GM10847 (cell line): ENCODE data around the gene REPS2.

Experiments
- POLR2A ChIP-seq: IDR thresholded peaks from 2 replicates; pipeline ENCODE4 v1.6.1; 2011; ENCODE audit not compliant: insufficient read length; ENCODE audit errors: extremely low read depth

REPS2 gene

DNA sequence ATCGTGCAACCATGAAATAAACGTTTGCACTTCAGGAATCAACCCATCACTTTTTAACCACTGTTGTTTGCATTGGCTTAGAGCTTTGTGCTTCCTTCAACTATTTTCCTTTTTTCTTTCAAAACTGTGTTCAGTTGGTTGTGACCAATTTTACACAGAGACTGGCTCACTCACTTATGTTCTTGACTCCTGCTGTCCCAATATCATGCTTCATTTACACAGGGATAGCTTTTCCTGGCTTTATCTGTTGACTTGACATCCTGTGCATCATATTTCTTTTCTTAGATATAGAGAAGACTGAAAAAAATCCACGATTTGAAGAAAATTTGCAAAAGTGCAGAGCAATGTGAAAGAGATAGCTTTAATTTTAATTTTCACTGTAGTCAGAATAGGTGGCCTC is 38.8 kb downstream of the REPS2 start:
- TF ChIP-seq POLR2A: no peak

DNA sequence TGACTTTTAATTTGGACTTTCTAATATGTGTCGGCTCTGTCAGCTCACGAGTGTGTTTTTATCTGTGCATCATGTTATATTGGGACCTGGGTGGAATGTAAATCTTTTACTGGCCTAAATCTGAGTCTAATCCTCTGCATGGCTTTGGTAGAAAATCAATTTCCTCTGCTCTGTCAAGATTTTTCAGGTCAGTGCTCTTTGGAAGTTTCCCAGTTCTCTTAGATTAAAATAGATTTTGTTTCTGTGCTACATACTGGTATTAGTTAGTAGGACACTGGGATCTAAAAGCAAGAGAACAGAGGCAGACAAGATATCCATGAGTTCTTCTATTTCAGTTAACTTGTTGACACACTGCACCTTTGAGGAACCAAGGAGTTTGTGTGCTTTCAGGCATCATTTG is 39.7 kb downstream of the REPS2 start:
- no peak for TF ChIP-seq POLR2A

DNA sequence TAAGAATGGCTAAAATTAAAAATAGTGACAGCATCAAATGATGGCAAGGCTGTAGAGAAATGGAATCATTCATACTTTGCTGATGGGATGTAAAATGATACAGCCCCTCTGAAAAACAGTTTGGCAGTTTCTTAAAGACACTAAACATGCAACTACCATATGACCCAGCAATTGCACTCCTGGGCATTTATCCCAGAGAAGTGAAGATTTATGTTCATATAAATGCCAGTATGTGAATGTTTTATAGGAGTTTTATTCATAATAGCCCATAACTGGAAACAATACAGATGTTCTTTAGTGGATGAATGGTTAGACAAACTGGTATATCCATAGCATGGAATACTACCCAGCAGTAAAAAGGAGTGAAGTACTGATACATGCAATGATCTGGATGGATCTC is 43.3 kb downstream of the REPS2 start:
- TF ChIP-seq POLR2A: no peak

DNA sequence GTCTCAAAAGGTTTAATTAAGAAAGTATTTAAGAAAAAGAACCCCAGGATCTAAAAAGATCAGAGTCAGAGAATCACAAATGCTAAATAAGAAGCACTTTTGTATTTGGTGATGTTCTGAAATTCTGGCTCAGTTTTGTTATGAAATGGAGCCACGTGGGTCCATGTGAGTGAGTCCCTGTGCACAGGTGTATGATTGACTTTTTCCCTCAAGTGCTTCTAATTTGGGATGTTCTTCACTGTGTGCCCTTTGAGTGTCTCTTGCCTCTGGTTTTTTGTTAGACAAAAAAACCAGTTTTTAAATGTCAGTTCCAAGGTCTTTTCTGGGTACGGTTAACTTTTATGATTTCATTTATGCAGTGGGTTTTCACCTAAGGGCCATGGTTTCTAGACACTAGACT is 44.4 kb downstream of the REPS2 start:
- no peak for TF ChIP-seq POLR2A

DNA sequence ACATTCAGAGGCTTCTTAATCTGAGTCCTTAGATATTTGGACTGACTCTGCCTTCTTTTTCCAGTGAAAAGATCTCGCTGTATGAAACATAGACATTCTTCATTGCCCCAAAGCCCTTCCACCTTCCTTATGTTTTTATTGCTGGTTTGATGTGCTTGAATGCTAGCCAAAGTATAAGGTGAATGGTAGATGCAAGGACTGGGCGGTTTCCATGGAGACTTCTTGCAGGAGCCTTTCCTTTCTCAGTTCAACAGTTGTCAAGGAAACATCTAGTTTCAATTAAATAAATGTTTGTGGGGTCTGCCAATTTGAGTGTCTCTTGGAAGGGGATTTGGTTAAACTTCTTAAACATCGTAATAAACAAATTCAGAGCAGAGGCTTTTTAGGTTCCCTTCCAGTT is 46.0 kb downstream of the REPS2 start:
- TF ChIP-seq POLR2A: no peak

DNA sequence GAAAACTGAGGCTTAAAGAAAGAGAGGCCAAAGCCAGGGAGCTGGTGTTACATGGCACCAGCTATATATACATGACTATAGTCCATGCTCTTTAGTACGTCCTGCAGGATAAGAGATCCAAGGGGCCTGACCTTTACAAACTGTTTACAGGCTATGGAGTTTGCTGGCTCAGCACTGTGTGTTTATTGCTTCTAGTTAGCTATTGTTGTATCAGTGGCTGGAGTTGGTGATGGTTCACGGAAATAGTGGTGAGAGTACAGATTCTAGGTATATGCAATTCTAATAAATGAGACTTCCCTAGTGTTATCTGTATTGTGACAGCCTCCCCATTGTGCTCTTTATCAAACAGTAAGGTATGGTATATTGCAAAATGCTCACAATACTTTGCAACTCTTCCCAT is 46.5 kb downstream of the REPS2 start:
- no peak for TF ChIP-seq POLR2A

DNA sequence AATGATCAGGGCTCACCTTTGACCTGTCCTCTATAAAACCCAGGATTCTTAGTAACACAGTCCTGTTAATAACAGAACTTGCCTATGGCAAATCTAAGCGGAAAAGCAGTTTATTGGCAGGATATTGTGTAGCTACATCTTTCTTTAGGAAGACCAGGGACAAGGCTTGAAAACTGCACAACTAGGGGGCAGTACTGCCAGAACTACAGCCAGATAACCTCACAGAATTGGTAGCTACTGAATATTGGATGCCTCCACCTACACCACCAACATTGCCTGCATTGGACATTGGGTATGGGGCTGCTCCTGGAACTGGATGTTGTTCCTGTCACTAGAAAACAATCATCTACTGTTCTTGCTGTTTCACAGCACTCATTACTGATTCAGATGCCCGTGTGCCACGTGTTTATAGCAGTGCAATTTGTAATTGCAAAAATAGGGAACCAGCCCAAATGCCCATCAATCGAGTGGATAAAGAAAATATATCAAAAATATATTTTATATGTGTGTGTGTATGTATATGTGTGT is 47.4 kb downstream of the REPS2 start:
- TF ChIP-seq POLR2A: no peak

DNA sequence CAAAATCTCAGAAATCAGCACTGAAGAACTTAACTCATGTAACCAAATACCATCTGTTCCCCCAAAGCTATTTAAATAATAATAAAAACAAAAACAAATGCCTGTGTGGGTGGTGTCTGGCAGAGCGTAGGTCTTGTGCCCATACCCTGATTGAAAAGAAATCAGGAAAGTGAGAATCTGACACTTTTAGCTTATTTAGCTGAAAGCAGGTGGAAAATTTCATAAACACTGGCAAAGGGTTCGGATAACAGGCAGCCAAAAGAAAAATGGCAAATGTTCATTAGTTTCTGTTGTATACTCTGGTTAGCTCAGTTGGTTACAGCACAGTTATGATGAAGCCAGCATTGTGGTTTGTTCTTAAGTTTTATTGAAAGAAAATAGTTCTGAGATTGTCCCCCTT is 48.3 kb downstream of the REPS2 start:
- no peak for TF ChIP-seq POLR2A

DNA sequence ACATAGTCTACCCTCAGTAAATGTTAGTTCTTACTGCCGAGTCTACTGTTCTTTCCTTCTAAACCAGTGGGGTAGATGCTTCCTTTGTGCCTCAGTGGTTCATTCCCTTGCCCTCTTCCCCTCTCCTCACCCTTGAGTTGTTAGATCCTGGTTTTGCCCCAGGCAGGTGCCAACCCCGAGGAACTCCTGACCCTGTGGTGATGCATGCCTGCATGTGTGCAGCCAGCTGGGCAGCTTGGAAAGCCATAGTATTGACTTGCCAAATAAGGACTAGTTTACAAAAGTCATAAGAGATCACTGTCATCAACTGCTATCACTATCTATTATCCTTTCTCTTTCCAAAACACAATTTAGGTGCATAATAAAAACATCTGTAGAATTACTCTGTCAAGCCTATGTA is 50.9 kb downstream of the REPS2 start:
- TF ChIP-seq POLR2A: no peak

DNA sequence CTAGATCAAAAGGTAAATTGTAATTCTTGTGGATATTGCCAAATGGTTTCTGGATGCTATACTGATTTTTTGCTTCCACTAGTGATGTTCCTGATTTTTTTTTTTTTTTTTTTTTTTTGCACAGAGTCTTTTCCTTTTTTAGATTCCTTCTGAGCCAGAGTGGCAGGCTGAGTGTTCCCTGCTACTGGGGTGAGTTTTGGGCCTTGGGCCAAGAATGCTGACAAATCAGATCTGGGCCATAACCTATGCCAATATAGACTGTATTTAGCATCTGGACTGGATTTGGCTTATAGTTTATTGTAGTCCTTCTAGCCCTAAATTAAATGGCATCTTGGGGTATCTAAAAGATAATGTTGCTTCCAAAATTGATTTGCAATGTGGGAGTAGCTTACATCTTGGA is 52.8 kb downstream of the REPS2 start:
- TF ChIP-seq POLR2A: no peak

DNA sequence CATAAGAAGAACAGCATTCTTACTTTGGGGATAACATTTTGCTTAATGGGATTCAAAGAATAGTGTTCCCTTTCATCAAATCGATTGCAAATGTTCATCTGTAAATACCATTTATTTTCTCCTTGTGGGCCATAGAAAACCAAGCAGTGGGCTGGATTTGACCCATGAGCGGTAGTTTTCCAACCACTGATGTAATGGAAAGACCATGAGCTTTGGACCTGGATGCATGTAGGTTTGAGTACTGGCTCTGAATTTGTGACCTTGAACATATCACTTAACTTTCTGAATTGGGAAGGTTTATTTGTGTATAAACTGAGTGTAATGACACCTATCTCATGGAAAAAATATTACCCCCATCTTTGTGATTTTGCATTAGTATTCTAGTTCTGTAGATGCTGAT is 54.3 kb downstream of the REPS2 start:
- TF ChIP-seq POLR2A: no peak

DNA sequence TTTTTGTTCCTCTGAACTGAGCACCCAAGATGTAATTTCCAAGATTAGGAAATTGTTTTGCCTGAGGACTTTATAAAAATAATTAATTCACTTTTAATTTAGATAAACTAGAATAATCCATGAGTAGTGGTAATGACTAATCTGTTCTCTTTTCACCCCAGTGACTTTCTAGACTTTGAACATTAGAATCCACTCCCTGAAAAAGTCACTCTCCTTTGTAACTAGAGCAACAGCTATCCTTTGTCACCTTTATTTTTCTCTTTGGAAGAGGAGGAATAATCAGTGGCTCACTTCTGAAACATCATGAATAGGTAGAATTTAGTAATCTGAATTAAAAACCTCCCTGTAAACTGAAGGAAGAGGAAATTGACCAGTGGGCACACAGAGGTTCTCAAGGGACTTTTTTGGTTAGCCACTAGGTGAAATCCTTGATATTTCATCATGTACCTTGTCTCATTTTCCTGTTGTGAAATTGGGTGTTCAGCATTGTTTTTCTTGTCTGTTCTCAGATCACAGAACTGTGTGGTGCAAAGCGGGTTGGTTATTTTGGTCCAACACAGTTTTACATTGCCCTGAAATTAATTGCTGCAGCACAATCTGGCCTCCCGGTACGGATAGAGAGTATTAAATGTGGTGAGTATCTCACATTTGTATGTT is 59.4 kb downstream of the REPS2 start:
- no peak for TF ChIP-seq POLR2A

DNA sequence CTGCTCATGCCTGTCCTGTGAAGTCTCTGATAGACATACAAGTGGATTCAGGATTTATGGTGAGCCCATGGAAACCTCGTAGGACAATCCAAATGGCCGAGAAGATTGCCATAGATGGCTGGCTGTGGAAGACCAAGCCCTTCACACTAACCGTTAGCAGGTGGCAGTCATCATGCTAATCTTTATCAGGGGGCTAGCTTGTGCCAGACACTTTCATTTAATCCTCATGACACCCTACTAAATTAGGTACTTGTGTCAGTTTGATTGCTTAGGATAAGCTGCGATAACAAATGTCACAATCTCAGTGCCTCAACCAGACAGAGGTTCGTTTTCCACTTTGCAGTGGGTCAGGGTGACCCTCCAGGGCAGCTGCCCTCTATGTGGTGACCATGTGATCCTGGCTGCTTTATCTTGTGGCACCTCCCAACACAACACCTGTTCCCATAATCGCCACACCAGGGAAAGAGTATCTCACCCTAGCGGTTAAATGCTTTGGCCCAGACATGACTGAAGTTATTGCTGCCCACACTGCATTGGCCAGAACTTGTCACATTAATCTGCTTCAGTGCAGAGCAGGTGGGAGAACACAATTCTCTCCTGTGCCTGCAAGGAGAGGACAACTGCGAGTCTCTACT is 60.8 kb downstream of the REPS2 start:
- TF ChIP-seq POLR2A: no peak

DNA sequence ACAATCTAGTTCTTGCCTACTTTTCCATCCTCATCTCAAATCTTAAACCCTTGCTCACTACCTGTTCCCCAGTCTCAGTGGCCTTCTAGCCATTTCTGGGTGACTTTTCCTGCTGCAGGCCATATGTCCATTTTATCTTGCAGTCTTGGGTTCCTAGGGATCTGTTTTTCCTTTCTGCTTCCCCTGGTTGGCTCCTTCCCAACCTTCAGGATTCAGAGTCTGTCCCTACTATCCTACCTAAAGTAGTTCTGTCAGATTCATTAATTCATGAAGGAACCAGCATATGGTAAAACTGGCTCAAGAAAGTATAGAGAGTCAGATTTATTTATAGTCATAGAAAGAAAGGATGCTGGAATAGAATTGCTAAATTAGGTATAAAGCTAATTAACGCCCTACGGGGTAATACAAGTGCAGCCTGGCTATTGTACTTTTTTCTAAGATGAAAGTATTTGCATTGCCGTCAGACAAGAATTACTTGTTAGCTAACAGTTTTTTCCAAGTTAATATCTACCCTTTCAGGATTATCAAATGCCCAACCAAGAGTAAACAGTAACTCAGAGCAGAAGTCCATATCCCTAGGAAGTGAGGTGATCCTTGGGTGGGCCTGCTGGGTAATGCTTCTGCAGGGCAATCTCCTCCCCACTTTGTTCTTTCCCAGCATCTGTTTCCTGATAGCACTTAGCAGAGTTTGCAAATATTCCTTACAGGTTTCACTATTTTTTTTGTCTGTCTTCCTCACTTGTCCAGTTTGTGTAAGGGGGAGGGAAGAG is 63.6 kb downstream of the REPS2 start:
- no peak for TF ChIP-seq POLR2A

DNA sequence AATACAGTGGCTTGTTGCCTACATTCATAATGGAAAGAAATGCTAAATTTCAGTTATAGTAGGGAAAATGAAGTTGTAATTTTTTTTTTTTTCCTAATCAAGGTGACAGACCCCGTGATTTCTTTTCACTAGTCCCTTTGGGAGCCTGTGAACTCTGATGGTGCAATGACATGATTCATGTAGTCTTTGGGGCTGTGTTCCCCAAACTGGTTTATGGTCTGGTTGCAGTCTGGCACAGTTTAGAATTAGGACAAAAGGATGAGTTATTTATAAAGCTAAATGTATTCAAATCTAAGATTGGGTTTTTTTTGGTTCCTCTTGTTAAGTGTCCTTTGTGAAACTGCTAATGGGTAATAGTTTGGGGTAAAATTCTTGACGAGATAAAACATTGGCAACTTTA is 66.0 kb downstream of the REPS2 start:
- TF ChIP-seq POLR2A: no peak

DNA sequence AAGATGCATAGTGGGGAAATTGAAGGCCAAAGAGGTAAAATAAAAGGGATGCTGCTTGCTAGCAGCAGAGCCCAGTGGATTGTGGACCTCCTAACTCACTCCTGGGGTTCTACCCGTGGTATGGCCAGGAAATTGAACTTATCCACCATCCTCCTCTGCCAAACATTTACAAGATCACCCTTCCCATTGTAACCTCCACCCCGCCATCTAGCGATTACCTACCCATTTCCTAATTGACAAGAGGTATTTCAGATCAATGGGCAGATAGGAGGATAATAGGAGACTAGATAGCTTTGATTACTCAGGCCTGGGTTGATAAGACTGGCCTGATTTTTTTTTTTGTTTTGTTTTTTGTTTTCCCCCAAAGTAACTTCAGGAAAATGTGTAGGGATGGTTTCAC is 67.8 kb downstream of the REPS2 start:
- TF ChIP-seq POLR2A: no peak
